Hepatocyte (in vitro differentiated cells): ENCODE measurements around the gene DDX18. TPM values are rescaled to one million over a fixed set of nuclear protein-coding genes. Genes with fewer than 3 reads are reported as not detected.

Experiments used
- DNase-seq: peaks from one replicate; pipeline ENCODE4 v3.0.0-alpha.2; 2016; ENCODE audit warnings: low spot score
- H2AFZ ChIP-seq: fragments of 200-600 bp; sonication (generic); 2 replicates; pipeline ENCODE4 v1.6.0; 2016; ENCODE audit warnings: antibody characterized with exemption, mild to moderate bottlenecking
- H3K27ac ChIP-seq: fragments of 200-600 bp; sonication (generic); 2 replicates; pipeline ENCODE4 v1.5.1; 2016; ENCODE audit warnings: mild to moderate bottlenecking
- H3K27me3 ChIP-seq: fragments of 200-600 bp; sonication (generic); 2 replicates; pipeline ENCODE4 v1.6.1; 2016
- H3K36me3 ChIP-seq: fragments of 200-600 bp; sonication (generic); replicated peaks from 2 replicates; pipeline ENCODE4 v1.5.1; 2016; ENCODE audit warnings: low read depth; ENCODE audit not compliant: insufficient read depth
- H3K4me1 ChIP-seq: fragments of 200-600 bp; sonication (generic); 2 replicates; pipeline ENCODE4 v1.5.1; 2016; ENCODE audit warnings: mild to moderate bottlenecking, moderate library complexity; ENCODE audit not compliant: insufficient read depth
- H3K4me2 ChIP-seq: fragments of 200-600 bp; sonication (generic); 2 replicates; pipeline ENCODE4 v1.6.0; 2016
- H3K4me3 ChIP-seq: fragments of 200-600 bp; sonication (generic); 2 replicates; pipeline ENCODE4 v1.5.1; 2016; ENCODE audit warnings: mild to moderate bottlenecking
- H3K79me2 ChIP-seq: fragments of 200-600 bp; sonication (generic); 2 replicates; pipeline ENCODE4 v1.6.0; 2017; ENCODE audit warnings: mild to moderate bottlenecking
- H3K9me2 ChIP-seq: fragments of 200-600 bp; sonication (generic); replicated peaks from 2 replicates; pipeline ENCODE4 v1.6.0; 2017; ENCODE audit warnings: mild to moderate bottlenecking; ENCODE audit not compliant: insufficient read depth
- H3K9me3 ChIP-seq: fragments of 200-600 bp; sonication (generic); 2 replicates; pipeline ENCODE4 v1.5.1; 2016; ENCODE audit warnings: low read depth, mild to moderate bottlenecking
- H4K20me1 ChIP-seq: fragments of 200-600 bp; sonication (generic); 2 replicates; pipeline ENCODE4 v1.6.0; 2016; ENCODE audit warnings: mild to moderate bottlenecking; ENCODE audit not compliant: insufficient read depth, poor library complexity, severe bottlenecking
- CTCF ChIP-seq: fragments of 200-600 bp; sonication (generic); IDR thresholded peaks from 2 replicates; pipeline ENCODE4 v1.5.1; 2016; ENCODE audit warnings: antibody characterized with exemption, mild to moderate bottlenecking; ENCODE audit not compliant: poor library complexity
- EZH2 ChIP-seq: fragments of 200-600 bp; sonication (generic); IDR thresholded peaks from 2 replicates; pipeline ENCODE4 v1.6.1; 2016; ENCODE audit warnings: antibody characterized with exemption, mild to moderate bottlenecking, borderline replicate concordance
- EZH2phosphoT487 ChIP-seq: fragments of 200-600 bp; sonication (generic); IDR thresholded peaks from one replicate; pipeline ENCODE4 v1.6.1; 2018; ENCODE audit warnings: antibody characterized with exemption, mild to moderate bottlenecking, low read depth, moderate library complexity; ENCODE audit not compliant: unreplicated experiment, severe bottlenecking
- WGBS: methylation state at CpG from one replicate; pipeline ENCODE4 v1.1.6; 2016; ENCODE audit warnings: low lambda C conversion rate; ENCODE audit errors: missing lambda C conversion rate; 5-methylcytosine and 5-hydroxymethylcytosine counted together
- polyA plus RNA-seq: library from polyadenylated mRNA; unstranded; fragments of >200 nt; fragmentation: Nextera tagmentation; extraction: Ambion mirVana; gene quantifications from 2 replicates; pipeline ENCODE4 v1.2.1, GENCODE V29; 2016
- total RNA-seq: library from RNA; depleted of rRNA; stranded (reverse); fragments of >200 nt; gene quantifications from 2 replicates; pipeline ENCODE4 v1.2.3, GENCODE V29; 2014

DDX18 gene
- total and polyA plus RNA-seq, 2 experiments from 2014 or later, result 27.7 to 58.9 TPM

- TF ChIP-seq CTCF, result no peak
- no peak for TF ChIP-seq EZH2
- no peak for TF ChIP-seq EZH2phosphoT487
- Histone ChIP-seq H3K9me2 (no peaks in the 10 kb centered on the region), H3K9me3 (no peaks in the 10 kb centered on the region), H3K36me3 (no peaks in the 10 kb centered on the region), H3K27me3 (peaks cover 36% of the 10 kb centered on the region), H3K4me3 (no peak overlapping the region), H3K79me2 (no peaks in the 10 kb centered on the region), H4K20me1 (no peaks in the 10 kb centered on the region), H2AFZ (no peak overlapping the region), H3K4me2 (no peak overlapping the region), H3K4me1 (no peaks in the 10 kb centered on the region), H3K27ac (no peak overlapping the region)
- DNase-seq, result no peak
- 93% methylated on average over 8 of the region's 8 CpGs for WGBS
Observed at GRCh38 chr2:117853873-117854272, 39.4 kb downstream of the DDX18 start.

- H3K9me2 ChIP-seq, result no peaks in the 10 kb centered on the region
- TF ChIP-seq EZH2, result no peak
- TF ChIP-seq EZH2phosphoT487, result no peak
- no peak for TF ChIP-seq CTCF
- H3K4me3 ChIP-seq, result no peak overlapping the region
- H3K27me3 ChIP-seq, result peaks cover 28% of the 10 kb centered on the region
- H3K27ac ChIP-seq, result no peak overlapping the region
- no peaks in the 10 kb centered on the region for H4K20me1 ChIP-seq
- no peak overlapping the region for H2AFZ ChIP-seq
- H3K9me3 ChIP-seq, result no peaks in the 10 kb centered on the region
- no peaks in the 10 kb centered on the region for H3K4me1 ChIP-seq
- WGBS, result 55% methylated on average over 6 of the region's 6 CpGs
- H3K36me3 ChIP-seq, result no peaks in the 10 kb centered on the region
- H3K79me2 ChIP-seq, result no peaks in the 10 kb centered on the region
- no peak overlapping the region for H3K4me2 ChIP-seq
- no peak for DNase-seq
Observed at GRCh38 chr2:117854610-117855009, 40.1 kb downstream of the DDX18 start.

- 71% methylated on average over 3 of the region's 3 CpGs for WGBS
- Histone ChIP-seq H3K27ac (no peak overlapping the region), H3K9me3 (no peaks in the 10 kb centered on the region), H2AFZ (no peak overlapping the region), H3K4me1 (no peaks in the 10 kb centered on the region), H3K4me3 (no peak overlapping the region), H3K36me3 (no peaks in the 10 kb centered on the region), H3K27me3 (peaks cover 17% of the 10 kb centered on the region), H3K4me2 (no peak overlapping the region), H3K9me2 (no peaks in the 10 kb centered on the region), H4K20me1 (no peaks in the 10 kb centered on the region), H3K79me2 (no peaks in the 10 kb centered on the region)
- TF ChIP-seq CTCF (no peak), EZH2 (no peak), EZH2phosphoT487 (no peak)
- DNase-seq, result no peak
Observed at GRCh38 chr2:117855886-117856285, 41.4 kb downstream of the DDX18 start.
